ENCODE results near the gene NTMT2.

The NTMT2 gene

GRCh38 chr1:170149241-170149640 lies 3.5 kb downstream of the NTMT2 start:
- TF ChIP-seq REST (IDR thresholded peaks at IDR 0.05; ENCODE audit: low read depth) (no peak), CEBPB (IDR thresholded peaks at IDR 0.05) (no peak), NFIC (IDR thresholded peaks at IDR 0.05) (no peak), TAF1 (IDR thresholded peaks at IDR 0.05; ENCODE audit: low read depth) (no peak), EGR1 (IDR thresholded peaks at IDR 0.05) (no peak)

- TF ChIP-seq USF1 (IDR thresholded peaks at IDR 0.05) (no peak), TEAD4 (IDR thresholded peaks at IDR 0.05) (no peak), TCF12 (IDR thresholded peaks at IDR 0.05; ENCODE audit: low read depth) (no peak), YY1 (IDR thresholded peaks at IDR 0.05; ENCODE audit: low read depth) (no peak), TAF1 (IDR thresholded peaks at IDR 0.05; ENCODE audit: low read depth) (no peak)
Observed at GRCh38 chr1:170150016-170150415, 4.3 kb downstream of the NTMT2 start.

GRCh38 chr1:170150921-170151320 lies 5.2 kb downstream of the NTMT2 start:
- TF ChIP-seq CEBPB (IDR thresholded peaks at IDR 0.05): no peak
- no peak for TF ChIP-seq RAD21 (IDR thresholded peaks at IDR 0.05; ENCODE audit: low read depth)
- TF ChIP-seq EGR1 (IDR thresholded peaks at IDR 0.05): no peak
- TF ChIP-seq TCF12 (IDR thresholded peaks at IDR 0.05; ENCODE audit: low read depth): no peak
- TF ChIP-seq USF1 (IDR thresholded peaks at IDR 0.05): no peak
- no peak for TF ChIP-seq EP300 (IDR thresholded peaks at IDR 0.05; ENCODE audit: borderline replicate concordance)

GRCh38 chr1:170153417-170153816 lies 7.7 kb downstream of the NTMT2 start:
- TF ChIP-seq YY1 (IDR thresholded peaks at IDR 0.05; ENCODE audit: low read depth) (no peak), USF1 (IDR thresholded peaks at IDR 0.05) (no peak), TEAD4 (IDR thresholded peaks at IDR 0.05) (no peak), EP300 (IDR thresholded peaks at IDR 0.05; ENCODE audit: borderline replicate concordance) (no peak), TCF12 (IDR thresholded peaks at IDR 0.05; ENCODE audit: low read depth) (no peak), NFIC (IDR thresholded peaks at IDR 0.05) (no peak), REST (IDR thresholded peaks at IDR 0.05; ENCODE audit: low read depth) (no peak), EGR1 (IDR thresholded peaks at IDR 0.05) (no peak), MAX (IDR thresholded peaks at IDR 0.05) (no peak), CEBPB (IDR thresholded peaks at IDR 0.05) (no peak)

- TF ChIP-seq ZBTB7A (IDR thresholded peaks at IDR 0.05; ENCODE audit: low read depth): no peak
- TF ChIP-seq TAF1 (IDR thresholded peaks at IDR 0.05; ENCODE audit: low read depth): no peak
- TF ChIP-seq CREB1 (IDR thresholded peaks at IDR 0.05; ENCODE audit: low read depth): no peak
- no peak for TF ChIP-seq YY1 (IDR thresholded peaks at IDR 0.05; ENCODE audit: low read depth)
- no peak for TF ChIP-seq NFIC (IDR thresholded peaks at IDR 0.05)
- no peak for TF ChIP-seq REST (IDR thresholded peaks at IDR 0.05; ENCODE audit: low read depth)
- no peak for TF ChIP-seq USF1 (IDR thresholded peaks at IDR 0.05)
- no peak for TF ChIP-seq EGR1 (IDR thresholded peaks at IDR 0.05)
- no peak for TF ChIP-seq CEBPB (IDR thresholded peaks at IDR 0.05)
- TF ChIP-seq EP300 (IDR thresholded peaks at IDR 0.05; ENCODE audit: borderline replicate concordance): no peak
- no peak for TF ChIP-seq FOXM1 (IDR thresholded peaks at IDR 0.05; ENCODE audit: borderline replicate concordance, low read depth)
- TF ChIP-seq MAX (IDR thresholded peaks at IDR 0.05): no peak
- no peak for TF ChIP-seq TEAD4 (IDR thresholded peaks at IDR 0.05)
- TF ChIP-seq RAD21 (IDR thresholded peaks at IDR 0.05; ENCODE audit: low read depth): no peak
- TF ChIP-seq TCF12 (IDR thresholded peaks at IDR 0.05; ENCODE audit: low read depth): no peak
Observed at GRCh38 chr1:170155055-170155454, 9.3 kb downstream of the NTMT2 start.
